HFF-Myc (cell line): Measurements from ENCODE around the gene C3orf18.

Experiments
- DNase-seq: peaks from one replicate; pipeline ENCODE4 v3.0.0-alpha.2; 2011; ENCODE audit warnings: low read depth; ENCODE audit errors: extremely low read depth
- H3K4me3 ChIP-seq: replicated peaks from 2 replicates; pipeline ENCODE4 v1.5.1; 2011; ENCODE audit warnings: low read depth, mild to moderate bottlenecking, control low read depth, low read length
- TF ChIP-seq, protein P1 (sequence below): IDR thresholded peaks from 2 replicates; pipeline ENCODE4 v1.5.1; 2012; ENCODE audit warnings: mild to moderate bottlenecking, low read depth, low read length, control low read depth; ENCODE audit errors: missing control alignments

C3orf18 gene

DNA sequence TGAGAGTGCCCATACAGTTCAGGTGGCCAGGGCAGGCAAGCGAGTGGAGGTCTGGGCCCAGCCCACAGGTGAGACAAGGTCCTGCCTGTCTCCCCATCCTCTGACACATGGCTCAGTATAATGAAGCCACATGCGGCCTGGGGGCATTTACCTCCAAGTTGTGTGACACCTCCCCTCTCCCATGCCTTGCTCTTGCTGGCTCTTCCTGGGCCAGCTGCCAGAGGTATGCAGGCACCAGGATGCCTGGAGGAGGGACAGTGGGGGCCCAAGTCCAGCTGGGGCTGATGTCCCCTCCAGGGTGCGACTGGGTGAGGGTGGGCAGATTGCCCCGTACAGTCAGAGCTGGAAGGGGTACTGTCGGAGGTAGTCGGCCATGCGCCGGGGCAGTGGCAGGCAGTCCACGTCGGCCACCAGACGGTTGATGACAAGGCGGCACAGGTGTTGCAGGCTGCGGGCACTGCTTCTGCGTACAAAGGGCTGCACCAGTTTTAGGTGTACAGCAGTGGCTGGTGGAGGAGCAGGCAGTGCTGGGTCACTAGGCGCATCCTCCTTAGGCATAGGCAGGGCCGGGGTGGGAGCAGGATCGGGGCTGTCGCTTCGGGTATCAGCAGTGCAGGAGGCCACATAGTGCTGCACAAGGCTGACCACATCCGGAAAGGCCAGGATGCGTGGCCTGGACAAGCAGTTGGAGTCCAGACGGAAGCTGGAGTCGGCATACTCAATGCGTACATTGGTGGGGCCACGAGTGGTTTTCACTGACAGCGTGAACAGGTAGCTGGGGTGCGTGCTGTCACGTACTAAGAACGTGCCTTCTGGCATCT lies 39.9 kb upstream of the C3orf18 start:
- no peak overlapping the region for H3K4me3 ChIP-seq
- no peak for DNase-seq
- TF ChIP-seq, protein P1, sequence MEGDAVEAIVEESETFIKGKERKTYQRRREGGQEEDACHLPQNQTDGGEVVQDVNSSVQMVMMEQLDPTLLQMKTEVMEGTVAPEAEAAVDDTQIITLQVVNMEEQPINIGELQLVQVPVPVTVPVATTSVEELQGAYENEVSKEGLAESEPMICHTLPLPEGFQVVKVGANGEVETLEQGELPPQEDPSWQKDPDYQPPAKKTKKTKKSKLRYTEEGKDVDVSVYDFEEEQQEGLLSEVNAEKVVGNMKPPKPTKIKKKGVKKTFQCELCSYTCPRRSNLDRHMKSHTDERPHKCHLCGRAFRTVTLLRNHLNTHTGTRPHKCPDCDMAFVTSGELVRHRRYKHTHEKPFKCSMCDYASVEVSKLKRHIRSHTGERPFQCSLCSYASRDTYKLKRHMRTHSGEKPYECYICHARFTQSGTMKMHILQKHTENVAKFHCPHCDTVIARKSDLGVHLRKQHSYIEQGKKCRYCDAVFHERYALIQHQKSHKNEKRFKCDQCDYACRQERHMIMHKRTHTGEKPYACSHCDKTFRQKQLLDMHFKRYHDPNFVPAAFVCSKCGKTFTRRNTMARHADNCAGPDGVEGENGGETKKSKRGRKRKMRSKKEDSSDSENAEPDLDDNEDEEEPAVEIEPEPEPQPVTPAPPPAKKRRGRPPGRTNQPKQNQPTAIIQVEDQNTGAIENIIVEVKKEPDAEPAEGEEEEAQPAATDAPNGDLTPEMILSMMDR: no peak

DNA sequence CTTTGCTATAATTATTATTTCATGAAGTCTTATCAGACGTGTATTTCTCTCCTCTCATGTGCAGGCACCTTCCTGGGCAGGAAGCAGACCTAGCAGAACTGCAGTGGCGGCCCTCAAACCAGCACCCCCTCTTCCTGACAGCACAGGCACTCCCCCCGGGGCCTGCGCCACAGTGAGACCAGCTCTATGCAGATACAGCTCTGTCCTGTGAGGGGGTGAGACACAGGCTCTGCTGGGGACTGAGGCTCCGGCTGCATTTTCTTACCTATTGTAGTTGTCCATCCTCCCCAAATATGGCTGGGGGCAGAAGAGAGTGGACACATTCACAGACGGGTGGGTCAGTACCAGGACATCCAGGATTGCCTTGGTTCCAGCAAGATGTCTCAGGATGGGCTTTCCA lies 39.0 kb upstream of the C3orf18 start:
- no peak for DNase-seq
- no peak overlapping the region for H3K4me3 ChIP-seq
- TF ChIP-seq, protein P1: no peak

DNA sequence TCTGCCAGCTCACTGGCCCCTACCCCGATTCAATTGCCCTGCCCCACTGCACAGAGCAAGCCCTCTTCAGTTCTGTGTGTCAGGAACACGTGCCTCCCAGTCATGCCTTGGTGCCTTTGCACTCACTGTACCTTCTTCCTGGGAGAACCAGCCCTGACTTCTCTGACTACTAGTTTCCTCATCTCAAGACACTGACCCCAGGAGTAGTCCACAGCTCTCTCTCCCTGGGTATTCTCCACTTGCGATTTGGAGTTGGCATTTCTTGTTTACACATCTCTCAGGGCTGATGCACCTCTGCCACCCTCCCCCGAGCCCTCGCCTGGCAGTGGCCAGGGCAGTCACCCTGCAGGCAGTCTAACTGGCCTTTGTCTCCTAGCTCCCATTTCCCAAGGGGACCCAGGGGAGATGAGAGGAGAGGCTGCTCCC lies 38.4 kb upstream of the C3orf18 start:
- TF ChIP-seq, protein P1: no peak
- H3K4me3 ChIP-seq: no peak overlapping the region
- DNase-seq: no peak

GRCh38 chr3:50604628-50605588 lies 37.4 kb upstream of the C3orf18 start:
- no peak for DNase-seq
- TF ChIP-seq, protein P1: no peak
- H3K4me3 ChIP-seq: no peak overlapping the region

DNA sequence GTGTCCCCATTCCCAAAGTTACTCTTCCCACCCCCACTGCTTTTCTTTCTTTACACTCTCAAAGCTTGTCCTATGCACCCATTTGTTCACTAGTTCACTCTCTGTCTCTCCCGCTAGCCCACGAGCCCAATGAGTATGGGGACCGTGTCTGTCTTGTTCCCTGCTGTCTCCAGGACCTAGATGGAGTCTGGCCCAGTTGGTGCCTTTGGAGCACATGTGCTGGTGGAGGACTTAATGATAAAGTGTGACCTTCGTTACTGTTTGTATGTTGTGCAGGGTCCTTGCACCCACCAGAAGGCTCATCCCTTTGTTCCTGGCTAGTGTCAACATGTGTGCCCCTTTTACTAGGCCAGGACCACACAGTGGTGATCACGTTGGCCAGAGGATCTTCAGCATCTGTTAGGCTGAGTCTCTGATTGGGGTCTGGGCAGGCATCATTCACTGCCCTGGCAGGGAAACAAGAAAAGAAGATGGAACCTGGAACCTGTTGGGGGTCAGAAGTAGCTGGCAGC lies 36.6 kb upstream of the C3orf18 start:
- TF ChIP-seq, protein P1: no peak
- DNase-seq: no peak
- H3K4me3 ChIP-seq: no peak overlapping the region

DNA sequence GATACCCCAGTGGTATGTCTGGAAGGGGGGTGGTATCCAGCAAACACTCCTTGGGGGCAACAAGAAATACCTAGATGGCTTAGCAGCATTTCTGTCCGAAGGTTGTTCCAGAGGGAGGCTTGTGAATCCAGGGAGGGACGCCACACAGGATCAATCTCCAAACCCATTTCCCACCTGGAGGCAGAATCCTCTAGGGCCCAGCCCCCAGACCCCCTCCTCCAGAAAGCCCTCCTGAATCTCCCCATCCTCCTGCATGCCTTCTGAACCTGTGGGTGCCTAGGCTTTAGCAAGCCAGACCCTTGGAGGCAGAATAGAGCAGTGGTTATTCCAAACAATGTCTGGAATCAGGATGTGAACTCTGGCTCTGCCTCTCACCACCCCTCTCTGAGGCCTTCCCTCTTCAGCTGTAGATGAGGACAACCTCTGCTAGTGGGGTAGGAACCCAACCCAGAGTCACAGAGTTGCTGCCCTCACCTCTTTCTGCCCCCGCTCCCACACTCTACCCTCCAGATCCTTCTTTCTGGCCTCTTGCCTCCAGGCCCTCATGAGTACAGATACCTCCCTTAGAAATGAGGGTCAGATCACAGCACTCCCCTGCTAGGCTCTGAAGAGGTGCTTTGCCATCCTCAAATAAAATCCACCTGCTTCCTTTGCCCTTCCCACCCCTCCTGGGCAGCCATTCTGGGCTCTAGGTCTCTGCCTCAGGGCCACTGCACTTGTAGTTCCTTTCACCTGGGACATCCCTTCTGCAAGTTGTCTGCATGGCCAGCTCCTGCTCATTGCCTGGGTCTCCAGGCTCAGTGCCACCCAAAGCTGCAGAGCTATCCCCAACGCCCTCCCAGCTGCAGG lies 35.9 kb upstream of the C3orf18 start:
- DNase-seq: no peak
- H3K4me3 ChIP-seq: no peak overlapping the region
- TF ChIP-seq, protein P1: no peak
